ENCODE measurements around the gene ACKR3.

ACKR3 gene

GRCh38 chr2:236554629-236555282 lies 14.9 kb upstream of the ACKR3 start:
- peaks cover 11% of the 10 kb centered on the region; the same call in 1 of the 2 replicates for H3K4me1 ChIP-seq (ENCODE audit: insufficient read depth, low read length)
- peaks cover 2% of the 10 kb centered on the region; the same call in 1 of the 2 replicates for H3K9me3 ChIP-seq (ENCODE audit: control insufficient read depth, insufficient read depth, low read length)
- no peaks in the 10 kb centered on the region for H3K36me3 ChIP-seq (ENCODE audit: insufficient read depth, low read length)
- no peak overlapping the region for H3K9ac ChIP-seq (ENCODE audit: low read depth, low read length)

- no peak overlapping the region for H3K9ac ChIP-seq (ENCODE audit: low read depth, low read length)
- H3K36me3 ChIP-seq (ENCODE audit: insufficient read depth, low read length) = no peaks in the 10 kb centered on the region
- peaks cover 11% of the 10 kb centered on the region; the same call in 1 of the 2 replicates for H3K4me1 ChIP-seq (ENCODE audit: insufficient read depth, low read length)
- H3K9me3 ChIP-seq (ENCODE audit: control insufficient read depth, insufficient read depth, low read length) = peaks cover 2% of the 10 kb centered on the region; the same call in 1 of the 2 replicates
Observed at GRCh38 chr2:236555481-236555880, 14.1 kb upstream of the ACKR3 start.

GRCh38 chr2:236557306-236558030 lies 12.2 kb upstream of the ACKR3 start:
- Histone ChIP-seq H3K4me1 (ENCODE audit: insufficient read depth, low read length) (no peaks in the 10 kb centered on the region), H3K9me3 (ENCODE audit: control insufficient read depth, insufficient read depth, low read length) (peaks cover 2% of the 10 kb centered on the region; the same call in 1 of the 2 replicates), H3K36me3 (ENCODE audit: insufficient read depth, low read length) (no peaks in the 10 kb centered on the region), H3K9ac (ENCODE audit: low read depth, low read length) (no peak overlapping the region)

GRCh38 chr2:236558036-236558435 lies 11.6 kb upstream of the ACKR3 start:
- H3K4me1 ChIP-seq (ENCODE audit: insufficient read depth, low read length) = no peaks in the 10 kb centered on the region
- peaks cover 2% of the 10 kb centered on the region; the same call in 1 of the 2 replicates for H3K9me3 ChIP-seq (ENCODE audit: control insufficient read depth, insufficient read depth, low read length)
- no peak overlapping the region for H3K9ac ChIP-seq (ENCODE audit: low read depth, low read length)
- H3K36me3 ChIP-seq (ENCODE audit: insufficient read depth, low read length) = no peaks in the 10 kb centered on the region

- peaks cover 2% of the 10 kb centered on the region; the same call in 1 of the 2 replicates for H3K9me3 ChIP-seq (ENCODE audit: control insufficient read depth, insufficient read depth, low read length)
- H3K4me1 ChIP-seq (ENCODE audit: insufficient read depth, low read length) = no peaks in the 10 kb centered on the region
- no peaks in the 10 kb centered on the region for H3K36me3 ChIP-seq (ENCODE audit: insufficient read depth, low read length)
- H3K9ac ChIP-seq (ENCODE audit: low read depth, low read length) = no peak overlapping the region
Observed at GRCh38 chr2:236558993-236559978, 10.3 kb upstream of the ACKR3 start.

- H3K36me3 ChIP-seq (ENCODE audit: insufficient read depth, low read length) = no peaks in the 10 kb centered on the region
- H3K9me3 ChIP-seq (ENCODE audit: control insufficient read depth, insufficient read depth, low read length) = no peaks in the 10 kb centered on the region
- peaks cover 6% of the 10 kb centered on the region; the same call in 1 of the 2 replicates for H3K4me1 ChIP-seq (ENCODE audit: insufficient read depth, low read length)
- H3K9ac ChIP-seq (ENCODE audit: low read depth, low read length) = no peak overlapping the region
Observed at GRCh38 chr2:236561874-236562273, 7.8 kb upstream of the ACKR3 start.

- Histone ChIP-seq H3K36me3 (ENCODE audit: insufficient read depth, low read length) (no peaks in the 10 kb centered on the region), H3K4me1 (ENCODE audit: insufficient read depth, low read length) (peaks cover 6% of the 10 kb centered on the region; the same call in 1 of the 2 replicates), H3K9ac (ENCODE audit: low read depth, low read length) (no peak overlapping the region), H3K9me3 (ENCODE audit: control insufficient read depth, insufficient read depth, low read length) (no peaks in the 10 kb centered on the region)
Observed at GRCh38 chr2:236562434-236562833, 7.2 kb upstream of the ACKR3 start.

GRCh38 chr2:236563953-236564352 lies 5.7 kb upstream of the ACKR3 start:
- H3K4me1 ChIP-seq (ENCODE audit: insufficient read depth, low read length) = peaks cover 9% of the 10 kb centered on the region; the same call in 1 of the 2 replicates
- H3K36me3 ChIP-seq (ENCODE audit: insufficient read depth, low read length) = no peaks in the 10 kb centered on the region
- no peak overlapping the region for H3K9ac ChIP-seq (ENCODE audit: low read depth, low read length)
- H3K9me3 ChIP-seq (ENCODE audit: control insufficient read depth, insufficient read depth, low read length) = no peaks in the 10 kb centered on the region

GRCh38 chr2:236565212-236565611 lies 4.4 kb upstream of the ACKR3 start:
- no peaks in the 10 kb centered on the region for H3K36me3 ChIP-seq (ENCODE audit: insufficient read depth, low read length)
- peaks cover 15% of the 10 kb centered on the region; the same call in 1 of the 2 replicates for H3K4me1 ChIP-seq (ENCODE audit: insufficient read depth, low read length)
- no peaks in the 10 kb centered on the region for H3K9me3 ChIP-seq (ENCODE audit: control insufficient read depth, insufficient read depth, low read length)

GRCh38 chr2:236565879-236566402 lies 3.7 kb upstream of the ACKR3 start:
- H3K9ac ChIP-seq (ENCODE audit: low read depth, low read length) = no peak overlapping the region
- H3K9me3 ChIP-seq (ENCODE audit: control insufficient read depth, insufficient read depth, low read length) = no peaks in the 10 kb centered on the region
- no peaks in the 10 kb centered on the region for H3K36me3 ChIP-seq (ENCODE audit: insufficient read depth, low read length)
- H3K4me1 ChIP-seq (ENCODE audit: insufficient read depth, low read length) = peaks cover 23% of the 10 kb centered on the region

More at GRCh38 chr2:236565212-236565611, 4.4 kb upstream of the ACKR3 start:
- H3K9ac ChIP-seq (ENCODE audit: low read depth, low read length) = no peak overlapping the region

- no peak overlapping the region for H3K9ac ChIP-seq (ENCODE audit: low read depth, low read length)
- H3K9me3 ChIP-seq (ENCODE audit: control insufficient read depth, insufficient read depth, low read length) = no peaks in the 10 kb centered on the region
- peaks cover 29% of the 10 kb centered on the region for H3K4me1 ChIP-seq (ENCODE audit: insufficient read depth, low read length)
- no peaks in the 10 kb centered on the region for H3K36me3 ChIP-seq (ENCODE audit: insufficient read depth, low read length)
Observed at GRCh38 chr2:236566596-236566995, 3.0 kb upstream of the ACKR3 start.

- no peaks in the 10 kb centered on the region for H3K36me3 ChIP-seq (ENCODE audit: insufficient read depth, low read length)
- H3K9me3 ChIP-seq (ENCODE audit: control insufficient read depth, insufficient read depth, low read length) = no peaks in the 10 kb centered on the region
- peaks cover 31% of the 10 kb centered on the region for H3K4me1 ChIP-seq (ENCODE audit: insufficient read depth, low read length)
- peak overlapping the region; percentile 56; the same call in 1 of the 2 replicates for H3K9ac ChIP-seq (ENCODE audit: low read depth, low read length)
Observed at GRCh38 chr2:236568068-236568921, 1.3 kb upstream of the ACKR3 start.

GRCh38 chr2:236568922-236569572 lies 578 bp upstream of the ACKR3 start:
- H3K9ac ChIP-seq (ENCODE audit: low read depth, low read length) = peak overlapping the region; percentile 56; the same call in 1 of the 2 replicates

More at GRCh38 chr2:236568922-236569572, 578 bp upstream of the ACKR3 start:
- no peaks in the 10 kb centered on the region for H3K9me3 ChIP-seq (ENCODE audit: control insufficient read depth, insufficient read depth, low read length)
- peaks cover 31% of the 10 kb centered on the region for H3K4me1 ChIP-seq (ENCODE audit: insufficient read depth, low read length)
- no peaks in the 10 kb centered on the region for H3K36me3 ChIP-seq (ENCODE audit: insufficient read depth, low read length)

Measured in ES-I3 (cell line).